ENCODE data around the gene STIM2.

DNA sequence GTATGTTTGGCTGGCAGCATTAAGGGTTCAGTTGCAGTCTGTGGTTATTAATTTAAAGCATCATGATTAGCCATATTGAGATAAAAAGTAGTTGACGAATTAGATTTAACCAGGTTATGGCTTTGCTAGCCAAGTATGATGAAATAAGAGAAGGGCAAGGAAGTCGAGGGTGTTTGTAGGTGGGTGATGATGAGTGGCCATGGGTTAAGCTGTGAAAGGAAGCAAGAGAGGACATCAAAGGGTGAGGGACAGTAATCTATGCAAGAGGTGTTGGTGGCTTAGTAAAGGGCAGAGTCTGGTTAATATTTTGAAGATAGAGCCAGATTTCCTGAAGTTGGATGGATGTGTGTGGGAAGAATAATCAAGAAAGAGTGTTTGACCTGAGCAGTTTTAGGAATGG is 44.5 kb downstream of the STIM2 start:
- TF ChIP-seq EZH2 (IDR thresholded peaks at IDR 0.05; ENCODE audit: low read length, unreplicated experiment) (no peak), CTCF (conservative IDR thresholded peaks at IDR 0.05; ENCODE audit: low read depth, low read length) (no peak), EZH2phosphoT487 (IDR thresholded peaks at IDR 0.05; ENCODE audit: borderline replicate concordance, low read length) (no peak)

Measured in PC-3 (cell line).